ENCODE measurements around the gene DOCK2.

DOCK2 gene

DNA sequence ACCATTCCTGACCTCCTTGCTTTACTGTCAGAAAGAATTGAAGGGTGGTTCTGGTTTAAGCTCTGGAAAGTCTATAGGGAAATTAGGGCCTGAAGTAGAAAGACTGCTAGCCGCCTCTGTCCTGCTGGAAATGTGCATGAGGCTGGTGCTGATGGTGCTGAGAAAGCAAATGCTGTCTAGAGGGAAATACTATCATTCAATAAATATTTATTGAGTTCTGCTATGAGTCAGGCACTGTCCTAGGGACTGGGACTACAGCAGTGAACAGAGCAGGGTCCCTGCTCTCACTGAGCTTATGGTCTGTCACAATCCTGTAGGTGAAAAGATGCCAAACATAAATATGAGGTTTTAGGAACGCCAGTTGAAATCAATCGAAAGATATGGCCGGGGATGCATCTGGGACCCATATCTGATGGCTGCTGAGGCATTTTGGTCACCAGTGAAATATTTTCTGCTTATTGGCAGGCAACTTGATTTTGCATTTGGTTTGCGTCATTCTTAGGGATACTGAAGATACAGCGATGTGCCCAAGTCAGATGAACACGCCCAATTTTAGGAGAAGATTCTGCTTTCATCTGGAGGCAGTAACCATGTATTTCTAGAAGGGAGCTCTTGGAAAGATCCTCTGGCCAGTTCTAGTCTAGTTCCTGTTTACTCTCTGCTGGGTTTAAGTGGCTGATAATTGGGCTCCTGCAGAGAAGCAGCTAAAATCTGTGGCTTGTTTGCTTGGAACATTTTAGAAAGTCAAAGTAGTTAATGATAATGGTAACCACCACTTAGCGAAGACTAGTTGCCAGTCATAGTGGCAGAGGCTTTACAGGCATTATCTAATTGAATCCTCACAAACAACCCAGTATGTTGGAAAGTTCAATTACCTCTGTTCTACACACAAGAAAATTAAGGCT is 269.9 kb downstream of the DOCK2 start:
- TF ChIP-seq, protein P1, sequence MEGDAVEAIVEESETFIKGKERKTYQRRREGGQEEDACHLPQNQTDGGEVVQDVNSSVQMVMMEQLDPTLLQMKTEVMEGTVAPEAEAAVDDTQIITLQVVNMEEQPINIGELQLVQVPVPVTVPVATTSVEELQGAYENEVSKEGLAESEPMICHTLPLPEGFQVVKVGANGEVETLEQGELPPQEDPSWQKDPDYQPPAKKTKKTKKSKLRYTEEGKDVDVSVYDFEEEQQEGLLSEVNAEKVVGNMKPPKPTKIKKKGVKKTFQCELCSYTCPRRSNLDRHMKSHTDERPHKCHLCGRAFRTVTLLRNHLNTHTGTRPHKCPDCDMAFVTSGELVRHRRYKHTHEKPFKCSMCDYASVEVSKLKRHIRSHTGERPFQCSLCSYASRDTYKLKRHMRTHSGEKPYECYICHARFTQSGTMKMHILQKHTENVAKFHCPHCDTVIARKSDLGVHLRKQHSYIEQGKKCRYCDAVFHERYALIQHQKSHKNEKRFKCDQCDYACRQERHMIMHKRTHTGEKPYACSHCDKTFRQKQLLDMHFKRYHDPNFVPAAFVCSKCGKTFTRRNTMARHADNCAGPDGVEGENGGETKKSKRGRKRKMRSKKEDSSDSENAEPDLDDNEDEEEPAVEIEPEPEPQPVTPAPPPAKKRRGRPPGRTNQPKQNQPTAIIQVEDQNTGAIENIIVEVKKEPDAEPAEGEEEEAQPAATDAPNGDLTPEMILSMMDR (conservative IDR thresholded peaks at IDR 0.05; ENCODE audit: low read depth, low read length) = no peak
- H4K20me1 ChIP-seq (ENCODE audit: insufficient read depth) = no peaks in the 10 kb centered on the region
- H3K79me2 ChIP-seq (ENCODE audit: insufficient read depth, low read depth) = no peaks in the 10 kb centered on the region
- H3K27me3 ChIP-seq (ENCODE audit: insufficient read depth, low read depth) = no peaks in the 10 kb centered on the region
- no peak overlapping the region for H2AFZ ChIP-seq (ENCODE audit: low read depth)
- H3K27ac ChIP-seq = no peak overlapping the region
- no peak overlapping the region for H3K4me2 ChIP-seq
- H3K9ac ChIP-seq = no peak overlapping the region
- H3K36me3 ChIP-seq (ENCODE audit: insufficient read depth) = no peaks in the 10 kb centered on the region
- no peaks in the 10 kb centered on the region for H3K4me1 ChIP-seq (ENCODE audit: low read depth, poor library complexity, severe bottlenecking)
- no peak overlapping the region for H3K4me3 ChIP-seq (IDR thresholded peaks at IDR 0.05; ENCODE audit: insufficient read depth, low read depth, low read length)

DNA sequence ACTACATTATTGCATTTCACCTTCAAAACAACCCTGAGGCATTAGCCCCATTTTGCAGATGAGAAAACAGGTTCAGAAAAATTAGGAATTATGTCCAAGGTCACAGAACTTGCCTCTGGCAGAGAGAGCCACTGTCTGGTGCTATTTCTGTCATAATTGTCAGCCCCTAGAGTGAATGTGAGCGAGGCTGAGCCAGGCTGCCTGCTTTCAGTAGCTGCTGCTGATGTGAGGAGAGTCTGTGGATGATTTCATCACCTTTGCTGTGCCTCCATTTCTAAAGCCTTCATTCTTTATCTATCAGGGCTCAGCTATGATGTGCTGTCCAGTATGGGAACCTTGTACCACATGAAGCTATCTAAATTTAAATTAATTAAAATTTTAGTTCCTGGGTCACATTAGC is 271.8 kb downstream of the DOCK2 start:
- H4K20me1 ChIP-seq (ENCODE audit: insufficient read depth) = no peaks in the 10 kb centered on the region
- TF ChIP-seq, protein P1 (conservative IDR thresholded peaks at IDR 0.05; ENCODE audit: low read depth, low read length) = no peak

DNA sequence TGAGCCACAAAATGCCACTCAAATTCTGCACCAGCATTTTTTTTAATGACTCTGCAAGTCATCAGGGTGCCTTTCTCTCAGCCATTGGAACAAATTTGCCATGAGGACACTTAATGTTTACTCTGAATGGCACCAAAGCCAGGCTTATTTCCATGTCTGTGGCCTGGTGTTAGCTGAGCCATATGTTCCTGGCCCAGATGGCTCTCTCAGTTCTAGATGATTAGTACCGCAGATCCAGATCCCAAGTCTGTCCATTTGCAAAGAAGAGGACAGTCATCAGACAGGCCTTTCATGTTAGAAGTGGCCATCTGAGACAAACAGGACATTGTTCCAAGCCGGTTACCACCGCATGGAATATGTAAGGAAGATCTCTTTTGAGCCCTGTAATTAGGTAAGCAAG is 272.9 kb downstream of the DOCK2 start:
- Histone ChIP-seq H3K79me2 (ENCODE audit: insufficient read depth, low read depth) (no peaks in the 10 kb centered on the region), H4K20me1 (ENCODE audit: insufficient read depth) (no peaks in the 10 kb centered on the region), H2AFZ (ENCODE audit: low read depth) (no peak overlapping the region), H3K4me1 (ENCODE audit: low read depth, poor library complexity, severe bottlenecking) (no peaks in the 10 kb centered on the region), H3K9ac (no peak overlapping the region), H3K27ac (no peak overlapping the region), H3K27me3 (ENCODE audit: insufficient read depth, low read depth) (no peaks in the 10 kb centered on the region), H3K4me3 (IDR thresholded peaks at IDR 0.05; ENCODE audit: insufficient read depth, low read depth, low read length) (no peak overlapping the region), H3K4me2 (no peak overlapping the region), H3K36me3 (ENCODE audit: insufficient read depth) (no peaks in the 10 kb centered on the region)
- TF ChIP-seq, protein P1 (conservative IDR thresholded peaks at IDR 0.05; ENCODE audit: low read depth, low read length) = no peak

More for the DNA sequence above, 271.8 kb downstream of the DOCK2 start:
- H3K9ac ChIP-seq = no peak overlapping the region
- no peaks in the 10 kb centered on the region for H3K36me3 ChIP-seq (ENCODE audit: insufficient read depth)
- no peak overlapping the region for H3K4me2 ChIP-seq
- no peaks in the 10 kb centered on the region for H3K27me3 ChIP-seq (ENCODE audit: insufficient read depth, low read depth)
- H3K4me3 ChIP-seq (IDR thresholded peaks at IDR 0.05; ENCODE audit: insufficient read depth, low read depth, low read length) = no peak overlapping the region
- no peaks in the 10 kb centered on the region for H3K79me2 ChIP-seq (ENCODE audit: insufficient read depth, low read depth)
- no peaks in the 10 kb centered on the region for H3K4me1 ChIP-seq (ENCODE audit: low read depth, poor library complexity, severe bottlenecking)
- no peak overlapping the region for H3K27ac ChIP-seq
- no peak overlapping the region for H2AFZ ChIP-seq (ENCODE audit: low read depth)

DNA sequence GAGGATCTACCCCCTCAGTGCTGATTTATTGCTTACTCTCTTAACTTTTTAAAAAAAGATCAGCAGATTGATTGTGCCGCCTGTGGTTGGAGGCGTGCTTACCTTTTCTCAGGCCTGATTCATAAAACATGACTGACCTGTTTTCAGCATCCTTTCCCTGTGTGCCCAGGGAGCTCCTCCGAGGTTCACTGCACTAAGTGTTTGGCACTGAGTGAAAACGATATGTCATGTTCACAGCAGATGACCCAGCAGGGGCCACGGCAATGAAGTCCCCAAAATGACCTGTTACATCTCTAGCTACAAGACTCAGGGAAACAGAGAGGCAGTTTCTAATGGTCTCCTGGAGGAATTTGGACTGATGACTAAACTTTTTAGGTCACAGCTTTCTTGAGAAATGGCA is 273.3 kb downstream of the DOCK2 start:
- no peaks in the 10 kb centered on the region for H3K79me2 ChIP-seq (ENCODE audit: insufficient read depth, low read depth)
- no peaks in the 10 kb centered on the region for H4K20me1 ChIP-seq (ENCODE audit: insufficient read depth)
- no peaks in the 10 kb centered on the region for H3K27me3 ChIP-seq (ENCODE audit: insufficient read depth, low read depth)
- H3K4me2 ChIP-seq = no peak overlapping the region
- H3K4me3 ChIP-seq (IDR thresholded peaks at IDR 0.05; ENCODE audit: insufficient read depth, low read depth, low read length) = no peak overlapping the region
- H3K36me3 ChIP-seq (ENCODE audit: insufficient read depth) = no peaks in the 10 kb centered on the region
- no peaks in the 10 kb centered on the region for H3K4me1 ChIP-seq (ENCODE audit: low read depth, poor library complexity, severe bottlenecking)
- no peak overlapping the region for H3K27ac ChIP-seq
- H3K9ac ChIP-seq = no peak overlapping the region
- TF ChIP-seq, protein P1 (conservative IDR thresholded peaks at IDR 0.05; ENCODE audit: low read depth, low read length) = no peak
- no peak overlapping the region for H2AFZ ChIP-seq (ENCODE audit: low read depth)

Data from KMS-11 (cell line).